Measurements from ENCODE around the gene DOCK10.

DNA sequence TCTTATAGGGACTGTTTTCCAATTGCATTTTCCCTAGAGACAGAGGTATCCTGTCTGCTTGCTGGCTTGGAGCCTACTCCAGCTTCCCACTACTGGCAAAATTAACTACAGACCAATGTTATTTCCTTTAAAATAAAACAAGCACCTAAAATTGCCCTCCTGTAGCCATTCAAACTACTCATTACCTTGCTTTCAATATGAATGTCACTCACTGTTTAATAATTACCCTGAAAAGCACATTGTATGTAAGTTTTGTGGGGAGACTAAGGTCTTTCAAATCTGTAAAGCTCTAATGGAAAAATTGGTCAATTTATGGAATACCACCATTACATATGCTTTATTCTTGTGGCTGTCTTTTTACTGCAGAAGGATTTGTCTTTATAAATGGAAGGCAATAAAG lies 87.3 kb downstream of the DOCK10 start:
- TF ChIP-seq CTCF (IDR thresholded peaks at IDR 0.05) (no peak), EP300 (IDR thresholded peaks at IDR 0.05) (no peak)

Data from sigmoid colon (tissue), 4 donors.